ENCODE measurements around the gene NOS3. TPM values are rescaled to one million over a fixed set of nuclear protein-coding genes. Genes with fewer than 3 reads are reported as not detected.

NOS3 gene
- total RNA-seq, 1 donor from 2014 or later: 1.7 TPM

GRCh38 chr7:150994838-150995510, 4.2 kb downstream of the NOS3 start:
- H3K36me3 Mint-ChIP-seq: no peaks in the 10 kb centered on the region
- peaks cover 4% of the 10 kb centered on the region for H3K9me3 Mint-ChIP-seq
- no peak for TF ChIP-seq CTCF (conservative IDR thresholded peaks at IDR 0.05)
- peaks cover 11% of the 10 kb centered on the region for H3K27me3 Mint-ChIP-seq
- H3K27ac Mint-ChIP-seq: no peak overlapping the region
- H3K4me1 Mint-ChIP-seq (ENCODE audit: unreplicated experiment): peaks cover 8% of the 10 kb centered on the region
- H3K4me3 Mint-ChIP-seq: no peak overlapping the region
- no peak for DNase-seq (ENCODE audit: extremely low spot score, unreplicated experiment)

DNA sequence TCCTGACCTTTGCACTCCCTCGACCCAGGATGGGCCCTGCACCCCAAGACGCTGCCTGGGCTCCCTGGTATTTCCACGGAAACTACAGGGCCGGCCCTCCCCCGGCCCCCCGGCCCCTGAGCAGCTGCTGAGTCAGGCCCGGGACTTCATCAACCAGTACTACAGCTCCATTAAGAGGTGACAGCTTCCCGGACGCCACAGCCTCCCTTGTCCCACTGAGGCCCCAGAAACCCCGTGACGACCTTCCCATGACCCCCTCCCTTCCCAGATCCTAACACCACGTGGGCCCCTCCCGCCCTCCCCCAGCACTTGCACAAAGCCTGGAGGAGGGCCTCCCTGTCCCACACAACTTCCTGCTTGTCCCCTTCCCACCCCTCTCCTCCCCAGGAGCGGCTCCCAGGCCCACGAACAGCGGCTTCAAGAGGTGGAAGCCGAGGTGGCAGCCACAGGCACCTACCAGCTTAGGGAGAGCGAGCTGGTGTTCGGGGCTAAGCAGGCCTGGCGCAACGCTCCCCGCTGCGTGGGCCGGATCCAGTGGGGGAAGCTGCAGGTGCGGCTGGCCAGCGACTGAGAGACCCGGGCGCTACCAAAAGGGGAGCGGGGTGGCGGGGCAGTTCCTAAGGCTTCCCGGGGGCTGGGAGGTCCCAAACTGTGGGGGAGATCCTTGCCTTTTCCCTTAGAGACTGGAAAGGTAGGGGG, 5.7 kb downstream of the NOS3 start:
- Mint-ChIP-seq H3K9me3 (no peaks in the 10 kb centered on the region), H3K27ac (no peak overlapping the region), H3K4me1 (ENCODE audit: unreplicated experiment) (peaks cover 8% of the 10 kb centered on the region), H3K36me3 (no peaks in the 10 kb centered on the region), H3K4me3 (no peak overlapping the region), H3K27me3 (peaks cover 3% of the 10 kb centered on the region)
- DNase-seq (ENCODE audit: extremely low spot score, unreplicated experiment): no peak
- no peak for TF ChIP-seq CTCF (conservative IDR thresholded peaks at IDR 0.05)

GRCh38 chr7:150997075-150997511, 6.3 kb downstream of the NOS3 start:
- H3K36me3 Mint-ChIP-seq: no peaks in the 10 kb centered on the region
- no peak overlapping the region for H3K4me3 Mint-ChIP-seq
- H3K27ac Mint-ChIP-seq: no peak overlapping the region
- peaks cover 8% of the 10 kb centered on the region for H3K4me1 Mint-ChIP-seq (ENCODE audit: unreplicated experiment)
- no peak for DNase-seq (ENCODE audit: extremely low spot score, unreplicated experiment)
- H3K27me3 Mint-ChIP-seq: peaks cover 3% of the 10 kb centered on the region
- no peak for TF ChIP-seq CTCF (conservative IDR thresholded peaks at IDR 0.05)
- H3K9me3 Mint-ChIP-seq: no peaks in the 10 kb centered on the region

GRCh38 chr7:150997817-150998216, 7.0 kb downstream of the NOS3 start:
- TF ChIP-seq CTCF (conservative IDR thresholded peaks at IDR 0.05): no peak
- H3K4me1 Mint-ChIP-seq (ENCODE audit: unreplicated experiment): peaks cover 4% of the 10 kb centered on the region
- no peaks in the 10 kb centered on the region for H3K36me3 Mint-ChIP-seq
- H3K27me3 Mint-ChIP-seq: no peaks in the 10 kb centered on the region
- H3K4me3 Mint-ChIP-seq: no peak overlapping the region
- no peaks in the 10 kb centered on the region for H3K9me3 Mint-ChIP-seq
- no peak overlapping the region for H3K27ac Mint-ChIP-seq
- no peak for DNase-seq (ENCODE audit: extremely low spot score, unreplicated experiment)

DNA sequence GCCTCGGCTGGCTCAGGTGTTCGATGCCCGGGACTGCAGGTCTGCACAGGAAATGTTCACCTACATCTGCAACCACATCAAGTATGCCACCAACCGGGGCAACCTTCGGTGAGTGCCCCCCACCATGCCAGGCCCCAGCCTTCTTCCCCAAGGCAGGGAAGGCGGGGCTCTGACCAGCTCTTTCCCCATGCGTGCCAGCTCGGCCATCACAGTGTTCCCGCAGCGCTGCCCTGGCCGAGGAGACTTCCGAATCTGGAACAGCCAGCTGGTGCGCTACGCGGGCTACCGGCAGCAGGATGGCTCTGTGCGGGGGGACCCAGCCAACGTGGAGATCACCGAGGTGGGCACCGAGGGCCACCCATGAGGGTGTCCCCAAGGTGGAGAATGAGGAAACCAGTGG, 7.5 kb downstream of the NOS3 start:
- no peaks in the 10 kb centered on the region for H3K9me3 Mint-ChIP-seq
- peaks cover 4% of the 10 kb centered on the region for H3K4me1 Mint-ChIP-seq (ENCODE audit: unreplicated experiment)
- peaks cover under 1% of the 10 kb centered on the region for H3K27me3 Mint-ChIP-seq
- TF ChIP-seq CTCF (conservative IDR thresholded peaks at IDR 0.05): no peak
- no peak overlapping the region for H3K4me3 Mint-ChIP-seq
- H3K27ac Mint-ChIP-seq: no peak overlapping the region
- no peaks in the 10 kb centered on the region for H3K36me3 Mint-ChIP-seq
- no peak for DNase-seq (ENCODE audit: extremely low spot score, unreplicated experiment)

Data from type B pancreatic cell (in vitro differentiated cells).